Neural cell (in vitro differentiated cells): Measurements from ENCODE around the gene LSAMP. TPM values are rescaled to one million over a fixed set of nuclear protein-coding genes. Genes with fewer than 3 reads are reported as not detected.

ENCODE experiments used
- H2AFZ ChIP-seq: fragments of 200-600, 300-800 bp; sonication (generic), shearing (Covaris generic); 2 replicates; pipeline ENCODE4 v1.6.0; 2014; ENCODE audit warnings: low read depth, mild to moderate bottlenecking, antibody characterized with exemption, low read length, moderate library complexity
- H3F3A ChIP-seq: fragments of 200-600 bp; shearing (Covaris generic); 2 replicates; pipeline ENCODE4 v1.6.1; 2016; ENCODE audit warnings: mild to moderate bottlenecking, moderate library complexity, mixed read lengths, antibody characterized with exemption, low read length; ENCODE audit not compliant: insufficient read depth, poor library complexity, severe bottlenecking
- H3K27ac ChIP-seq: fragments of 200-600, 300-800 bp; sonication (generic), shearing (Covaris generic); 2 replicates; pipeline ENCODE4 v1.5.1; 2014; ENCODE audit warnings: mild to moderate bottlenecking, low read length, moderate library complexity
- H3K27me3 ChIP-seq: fragments of 300-800, 200-600 bp; sonication (generic), shearing (Covaris generic); 2 replicates; pipeline ENCODE4 v1.6.0; 2014; ENCODE audit warnings: mild to moderate bottlenecking, low read depth, low read length, moderate library complexity; ENCODE audit not compliant: insufficient read depth
- H3K36me3 ChIP-seq: fragments of 300-800, 200-600 bp; sonication (generic), shearing (Covaris generic); 2 replicates; pipeline ENCODE4 v1.5.1; 2014; ENCODE audit warnings: mild to moderate bottlenecking, antibody characterized with exemption, low read length, moderate library complexity; ENCODE audit not compliant: insufficient read depth
- H3K4me2 ChIP-seq: fragments of 300-800, 200-600 bp; sonication (generic), shearing (Covaris generic); 2 replicates; pipeline ENCODE4 v1.6.0; 2014; ENCODE audit warnings: mild to moderate bottlenecking, low read length
- H3K4me3 ChIP-seq: fragments of 300-800, 200-600 bp; sonication (generic), shearing (Covaris generic); 2 replicates; pipeline ENCODE4 v1.5.1; 2014; ENCODE audit warnings: mild to moderate bottlenecking, low read length, moderate library complexity
- H3K79me2 ChIP-seq: fragments of 200-600 bp; shearing (Covaris generic); replicated peaks from 2 replicates; pipeline ENCODE4 v1.6.0; 2014; ENCODE audit warnings: mild to moderate bottlenecking, low read length, moderate library complexity; ENCODE audit not compliant: insufficient read depth
- H3K9ac ChIP-seq: fragments of 300-800, 200-600 bp; sonication (generic), shearing (Covaris generic); 2 replicates; pipeline ENCODE4 v1.6.1; 2016; ENCODE audit warnings: mild to moderate bottlenecking, low read length, mixed read lengths
- H3K9me2 ChIP-seq: fragments of 200-600 bp; shearing (Covaris generic); 2 replicates; pipeline ENCODE4 v1.6.1; 2016; ENCODE audit warnings: mild to moderate bottlenecking, low read length, mixed read lengths; ENCODE audit not compliant: insufficient read depth
- H3K9me3 ChIP-seq: fragments of 200-600, 300-800 bp; sonication (generic), shearing (Covaris generic); 2 replicates; pipeline ENCODE4 v1.6.1; 2016; ENCODE audit warnings: mild to moderate bottlenecking, mixed run types, low read length, moderate library complexity, mixed read lengths
- H4K20me1 ChIP-seq: fragments of 200-600 bp; shearing (Covaris generic); 2 replicates; pipeline ENCODE4 v1.6.1; 2016; ENCODE audit warnings: mild to moderate bottlenecking, mixed run types; ENCODE audit not compliant: insufficient read depth
- CTCF ChIP-seq: fragments of 450-650 bp; IDR thresholded peaks from 2 replicates; pipeline ENCODE4 v1.5.1; 2014; ENCODE audit warnings: antibody characterized with exemption, mild to moderate bottlenecking, moderate library complexity; ENCODE audit not compliant: poor library complexity, severe bottlenecking
- EP300 ChIP-seq: fragments of 450-650 bp; conservative IDR thresholded peaks from 2 replicates; pipeline ENCODE4 v1.6.1; 2014; ENCODE audit warnings: antibody characterized with exemption, mild to moderate bottlenecking, moderate library complexity; ENCODE audit not compliant: poor library complexity, severe bottlenecking
- EZH2 ChIP-seq: fragments of 200-600, 300-800 bp; shearing (Covaris generic), sonication (generic); IDR thresholded peaks from 2 replicates; pipeline ENCODE4 v1.6.1; 2014; ENCODE audit warnings: antibody characterized with exemption, low read length, borderline replicate concordance, mild to moderate bottlenecking; ENCODE audit not compliant: insufficient read depth, poor library complexity, severe bottlenecking
- MXI1 ChIP-seq: fragments of 450-650 bp; conservative IDR thresholded peaks from 2 replicates; pipeline ENCODE4 v1.6.1; 2014; ENCODE audit warnings: antibody characterized with exemption, mild to moderate bottlenecking; ENCODE audit not compliant: poor library complexity, severe bottlenecking
- POLR2AphosphoS5 ChIP-seq: IDR thresholded peaks from 2 replicates; pipeline ENCODE4 v1.6.1; 2012
- RAD21 ChIP-seq: fragments of 450-650 bp; conservative IDR thresholded peaks from 2 replicates; pipeline ENCODE4 v1.6.1; 2014; ENCODE audit warnings: antibody characterized with exemption, mild to moderate bottlenecking, moderate library complexity
- SMC3 ChIP-seq: fragments of 450-650 bp; conservative IDR thresholded peaks from 2 replicates; pipeline ENCODE4 v1.6.1; 2014; ENCODE audit warnings: antibody characterized with exemption, mild to moderate bottlenecking, moderate library complexity; ENCODE audit not compliant: poor library complexity
- TAF1 ChIP-seq: IDR thresholded peaks from 2 replicates; pipeline ENCODE4 v1.6.1; 2012; ENCODE audit warnings: low read depth
- polyA plus RNA-seq: library from polyadenylated mRNA; depleted of rRNA; stranded (reverse); fragments of >200 nt; gene quantifications from 2 replicates; pipeline ENCODE4 v1.2.3, GENCODE V29; 2014
- TF ChIP-seq, protein P1 (sequence below): IDR thresholded peaks from 2 replicates; pipeline ENCODE4 v1.6.1; 2012; ENCODE audit warnings: borderline replicate concordance

Gene LSAMP
- polyA plus RNA-seq, 1 donor from 2014 or later: 93.6 TPM

DNA sequence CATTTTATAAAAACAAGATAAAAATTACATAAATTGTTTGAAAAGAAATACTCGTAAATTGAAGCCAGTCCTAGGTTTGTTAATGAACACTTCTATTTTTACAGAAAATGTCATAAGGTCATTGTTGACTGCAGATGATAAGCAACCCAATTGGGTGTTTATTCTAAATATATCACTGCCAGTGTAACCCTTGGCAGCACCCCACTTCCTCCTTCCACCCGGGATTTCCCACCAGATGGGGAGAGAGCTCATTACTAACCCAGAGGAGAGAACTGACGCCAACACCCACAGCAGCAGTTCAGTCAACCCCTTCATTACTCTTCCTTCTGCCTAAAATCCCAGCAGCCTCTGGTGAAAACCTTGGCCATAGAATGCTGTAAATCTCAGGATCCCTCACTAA, 514.4 kb downstream of the LSAMP start:
- Histone ChIP-seq H3K4me2 (no peak overlapping the region), H4K20me1 (no peaks in the 10 kb centered on the region), H3K9me2 (no peaks in the 10 kb centered on the region), H3K79me2 (no peaks in the 10 kb centered on the region), H3K27ac (no peak overlapping the region), H2AFZ (no peak overlapping the region), H3K4me3 (no peak overlapping the region), H3K9me3 (no peaks in the 10 kb centered on the region), H3K9ac (no peak overlapping the region), H3F3A (no peaks in the 10 kb centered on the region), H3K36me3 (no peaks in the 10 kb centered on the region), H3K27me3 (no peaks in the 10 kb centered on the region)
- TF ChIP-seq RAD21 (no peak), POLR2AphosphoS5 (no peak), EP300 (no peak)

DNA sequence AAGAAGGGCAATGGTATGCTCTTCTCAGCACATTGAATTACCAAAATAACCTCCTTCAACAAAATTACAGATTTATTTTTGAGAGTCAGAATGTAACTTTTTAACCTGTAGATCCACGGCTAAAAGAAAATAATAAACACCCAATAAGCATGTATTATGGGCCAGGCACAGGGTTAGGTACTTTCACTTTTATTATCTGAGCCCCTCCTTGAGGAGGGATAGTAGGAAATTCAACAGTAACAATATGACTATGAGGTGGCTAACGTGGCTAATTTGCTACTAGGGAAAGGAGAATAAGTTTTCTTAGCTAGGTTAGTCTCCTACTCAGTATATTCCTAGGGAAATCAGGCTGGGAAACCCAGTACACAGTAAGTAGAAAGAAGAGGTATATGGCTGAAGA, 515.1 kb downstream of the LSAMP start:
- Histone ChIP-seq H3F3A (no peaks in the 10 kb centered on the region), H3K9me2 (no peaks in the 10 kb centered on the region), H3K27me3 (no peaks in the 10 kb centered on the region), H4K20me1 (no peaks in the 10 kb centered on the region), H3K9ac (no peak overlapping the region), H3K4me3 (no peak overlapping the region), H3K79me2 (no peaks in the 10 kb centered on the region), H3K9me3 (no peaks in the 10 kb centered on the region), H3K36me3 (no peaks in the 10 kb centered on the region), H3K4me2 (no peak overlapping the region), H3K27ac (no peak overlapping the region), H2AFZ (no peak overlapping the region)
- no peak for TF ChIP-seq SMC3
- TF ChIP-seq, protein P1, sequence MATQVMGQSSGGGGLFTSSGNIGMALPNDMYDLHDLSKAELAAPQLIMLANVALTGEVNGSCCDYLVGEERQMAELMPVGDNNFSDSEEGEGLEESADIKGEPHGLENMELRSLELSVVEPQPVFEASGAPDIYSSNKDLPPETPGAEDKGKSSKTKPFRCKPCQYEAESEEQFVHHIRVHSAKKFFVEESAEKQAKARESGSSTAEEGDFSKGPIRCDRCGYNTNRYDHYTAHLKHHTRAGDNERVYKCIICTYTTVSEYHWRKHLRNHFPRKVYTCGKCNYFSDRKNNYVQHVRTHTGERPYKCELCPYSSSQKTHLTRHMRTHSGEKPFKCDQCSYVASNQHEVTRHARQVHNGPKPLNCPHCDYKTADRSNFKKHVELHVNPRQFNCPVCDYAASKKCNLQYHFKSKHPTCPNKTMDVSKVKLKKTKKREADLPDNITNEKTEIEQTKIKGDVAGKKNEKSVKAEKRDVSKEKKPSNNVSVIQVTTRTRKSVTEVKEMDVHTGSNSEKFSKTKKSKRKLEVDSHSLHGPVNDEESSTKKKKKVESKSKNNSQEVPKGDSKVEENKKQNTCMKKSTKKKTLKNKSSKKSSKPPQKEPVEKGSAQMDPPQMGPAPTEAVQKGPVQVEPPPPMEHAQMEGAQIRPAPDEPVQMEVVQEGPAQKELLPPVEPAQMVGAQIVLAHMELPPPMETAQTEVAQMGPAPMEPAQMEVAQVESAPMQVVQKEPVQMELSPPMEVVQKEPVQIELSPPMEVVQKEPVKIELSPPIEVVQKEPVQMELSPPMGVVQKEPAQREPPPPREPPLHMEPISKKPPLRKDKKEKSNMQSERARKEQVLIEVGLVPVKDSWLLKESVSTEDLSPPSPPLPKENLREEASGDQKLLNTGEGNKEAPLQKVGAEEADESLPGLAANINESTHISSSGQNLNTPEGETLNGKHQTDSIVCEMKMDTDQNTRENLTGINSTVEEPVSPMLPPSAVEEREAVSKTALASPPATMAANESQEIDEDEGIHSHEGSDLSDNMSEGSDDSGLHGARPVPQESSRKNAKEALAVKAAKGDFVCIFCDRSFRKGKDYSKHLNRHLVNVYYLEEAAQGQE: no peak
- no peak for TF ChIP-seq RAD21
- no peak for TF ChIP-seq TAF1
- no peak for TF ChIP-seq EP300
- TF ChIP-seq MXI1: no peak
- no peak for TF ChIP-seq EZH2
- TF ChIP-seq POLR2AphosphoS5: no peak
- TF ChIP-seq CTCF: no peak

- Histone ChIP-seq H3K27me3 (no peaks in the 10 kb centered on the region), H3K4me3 (no peak overlapping the region), H3K4me2 (no peak overlapping the region)
These were observed 516.9 kb downstream of the LSAMP start for GRCh38 chr3:115928376-115928775.

More at GRCh38 chr3:115928376-115928775, 516.9 kb downstream of the LSAMP start:
- Histone ChIP-seq H3K79me2 (no peaks in the 10 kb centered on the region), H3K9me3 (no peaks in the 10 kb centered on the region), H3K36me3 (no peaks in the 10 kb centered on the region), H2AFZ (no peak overlapping the region), H3K9ac (no peak overlapping the region), H3K27ac (no peak overlapping the region), H3K9me2 (no peaks in the 10 kb centered on the region), H3F3A (no peaks in the 10 kb centered on the region), H4K20me1 (no peaks in the 10 kb centered on the region)
- TF ChIP-seq, protein P1: no peak
- no peak for TF ChIP-seq CTCF
- TF ChIP-seq EZH2: no peak
- no peak for TF ChIP-seq EP300
- TF ChIP-seq TAF1: no peak
- no peak for TF ChIP-seq MXI1
- TF ChIP-seq SMC3: no peak
- TF ChIP-seq POLR2AphosphoS5: no peak
- TF ChIP-seq RAD21: no peak
